Activated T-helper 17 cell treated with anti-CD3 and anti-CD28 coated beads, Interleukin-2, amount 50 U/mL, for 72 hours (primary cell): ENCODE results near the gene TPH1. TPM values are rescaled to one million over a fixed set of nuclear protein-coding genes. Genes with fewer than 3 reads are reported as not detected.
"Not testable (repeated sequence)": the region's sequence is repeated elsewhere in the genome, so short reads cannot be mapped to it uniquely, and the experiment has no call there.

Experiments used
- ATAC-seq: fragments of 150-1000 bp; cut with Tn5 transposase; replicated peaks from 2 replicates; pipeline ENCODE4 v1.10.0; 2021; ENCODE audit warnings: mild to moderate bottlenecking, moderate library complexity
- H3K27ac Mint-ChIP-seq: one replicate; pipeline ENCODE4 v1.8.0; 2022; ENCODE audit warnings: mixed read lengths
- H3K27me3 Mint-ChIP-seq: one replicate; pipeline ENCODE4 v1.8.0; 2022; ENCODE audit warnings: mixed read lengths
- H3K36me3 Mint-ChIP-seq: one replicate; pipeline ENCODE4 v1.8.0; 2022; ENCODE audit warnings: low read depth, mild to moderate bottlenecking, mixed read lengths
- H3K4me1 Mint-ChIP-seq: one replicate; pipeline ENCODE4 v1.8.0; 2022; ENCODE audit warnings: mixed read lengths
- H3K4me3 Mint-ChIP-seq: one replicate; pipeline ENCODE4 v1.8.0; 2022; ENCODE audit warnings: mild to moderate bottlenecking, mixed read lengths
- H3K9me3 Mint-ChIP-seq: one replicate; pipeline ENCODE4 v1.8.0; 2022; ENCODE audit warnings: mixed read lengths
- total RNA-seq, 2 donors: library from RNA; stranded (reverse); gene quantifications; one replicate each; pipeline ENCODE4 v1.2.3, GENCODE V29; 2022

The TPH1 gene
- total RNA-seq, 2 donors from 2014 or later: 0.19 to 0.24 TPM

- no peaks in the 10 kb centered on the region for H3K9me3 Mint-ChIP-seq
- peaks cover 36% of the 10 kb centered on the region for H3K4me1 Mint-ChIP-seq
- ATAC-seq: no peak
- H3K36me3 Mint-ChIP-seq: peaks cover 30% of the 10 kb centered on the region
- H3K27me3 Mint-ChIP-seq: no peaks in the 10 kb centered on the region
- H3K27ac Mint-ChIP-seq: peak overlapping the region; percentile 72
- H3K4me3 Mint-ChIP-seq: peak overlapping the region; percentile 85
Observed at GRCh38 chr11:18011633-18012032, 34.4 kb downstream of the TPH1 start.

- Mint-ChIP-seq H3K4me1 (peaks cover 36% of the 10 kb centered on the region), H3K4me3 (peak overlapping the region; percentile 85), H3K9me3 (no peaks in the 10 kb centered on the region), H3K36me3 (peaks cover 35% of the 10 kb centered on the region), H3K27me3 (no peaks in the 10 kb centered on the region), H3K27ac (peak overlapping the region; percentile 72)
- ATAC-seq: no peak
Observed at GRCh38 chr11:18010977-18011586, 35.0 kb downstream of the TPH1 start.

DNA sequence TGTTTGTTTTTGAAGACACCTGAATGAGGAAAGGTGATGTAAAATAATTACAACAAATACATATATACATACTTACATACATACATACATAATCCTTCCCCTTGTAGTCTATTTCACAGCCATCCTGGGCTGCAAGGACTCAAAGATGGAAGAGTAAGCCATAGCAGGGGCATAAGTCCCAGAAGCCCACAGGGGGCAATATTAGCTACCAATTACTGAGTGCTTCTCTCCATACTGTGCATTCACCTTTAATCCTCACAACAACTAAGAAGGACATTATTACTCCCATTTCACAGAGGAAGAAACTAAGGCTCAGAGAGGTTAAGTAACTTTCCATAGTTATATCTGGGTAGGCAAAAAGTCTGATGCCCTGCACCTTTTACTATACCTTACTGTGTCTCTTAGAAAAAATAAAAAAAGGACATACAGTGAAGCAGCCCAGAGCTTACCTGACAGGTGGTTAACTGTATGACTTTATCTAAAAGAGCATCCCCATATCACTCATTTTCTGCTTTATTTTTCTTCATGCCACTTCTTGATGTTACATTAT lies 35.9 kb downstream of the TPH1 start:
- no peak for ATAC-seq
- Mint-ChIP-seq H3K27ac (peak overlapping the region; percentile 72), H3K27me3 (no peaks in the 10 kb centered on the region), H3K4me3 (peak overlapping the region; percentile 85), H3K36me3 (peaks cover 44% of the 10 kb centered on the region), H3K4me1 (peaks cover 34% of the 10 kb centered on the region), H3K9me3 (no peaks in the 10 kb centered on the region)

- Mint-ChIP-seq H3K4me3 (no peak overlapping the region), H3K36me3 (peaks cover 72% of the 10 kb centered on the region), H3K4me1 (peaks cover 4% of the 10 kb centered on the region), H3K27ac (peak overlapping the region; percentile 18), H3K9me3 (no peaks in the 10 kb centered on the region), H3K27me3 (no peaks in the 10 kb centered on the region)
- ATAC-seq: no peak
Observed at GRCh38 chr11:18005376-18006129, 40.5 kb downstream of the TPH1 start.

DNA sequence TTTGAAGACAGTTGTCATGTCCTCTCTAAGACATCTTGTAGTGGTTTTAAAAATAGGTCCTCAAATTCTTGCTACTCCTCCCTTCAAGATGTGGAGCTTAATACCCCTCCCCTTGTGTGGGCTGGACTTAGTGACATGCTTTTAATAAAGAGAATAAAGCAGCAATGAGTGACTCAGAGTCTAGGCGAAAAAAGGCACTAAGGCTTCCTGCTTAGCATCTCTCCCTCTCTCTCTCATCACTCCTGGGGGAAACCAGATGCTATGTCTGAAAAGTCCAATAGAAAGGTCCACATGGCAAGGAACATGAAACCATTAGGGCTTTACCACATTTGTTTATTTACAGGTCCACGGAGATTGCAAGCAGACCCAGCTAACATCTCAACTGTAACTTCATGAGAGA lies 44.9 kb downstream of the TPH1 start:
- Mint-ChIP-seq H3K27ac (no peak overlapping the region), H3K4me1 (no peaks in the 10 kb centered on the region), H3K9me3 (no peaks in the 10 kb centered on the region), H3K36me3 (peaks cover 93% of the 10 kb centered on the region), H3K27me3 (no peaks in the 10 kb centered on the region), H3K4me3 (no peak overlapping the region)
- ATAC-seq: no peak

DNA sequence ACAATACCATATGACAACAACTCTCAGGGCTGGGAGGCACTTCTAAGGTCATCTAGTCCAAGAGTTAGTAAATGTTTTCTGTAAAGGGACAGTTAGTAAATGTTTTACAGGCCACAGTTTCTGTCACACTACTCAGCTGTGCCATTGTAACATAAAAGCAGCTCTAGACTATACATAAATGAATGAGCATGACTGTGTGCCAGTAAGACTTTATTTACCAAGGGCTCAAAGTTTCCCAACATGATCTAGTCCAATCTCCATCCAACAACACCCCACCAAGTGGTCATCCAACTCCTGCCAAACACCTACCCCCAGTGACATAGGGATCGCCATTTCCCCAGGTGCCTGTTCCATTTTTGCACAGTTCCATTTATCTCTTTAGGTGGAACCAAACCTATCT lies 45.3 kb downstream of the TPH1 start:
- no peaks in the 10 kb centered on the region for H3K4me1 Mint-ChIP-seq
- peaks cover 93% of the 10 kb centered on the region for H3K36me3 Mint-ChIP-seq
- no peaks in the 10 kb centered on the region for H3K9me3 Mint-ChIP-seq
- no peak for ATAC-seq
- H3K27me3 Mint-ChIP-seq: no peaks in the 10 kb centered on the region
- H3K27ac Mint-ChIP-seq: no peak overlapping the region
- no peak overlapping the region for H3K4me3 Mint-ChIP-seq

GRCh38 chr11:18000128-18000527 lies 45.9 kb downstream of the TPH1 start:
- H3K4me1 Mint-ChIP-seq, H3K27me3 Mint-ChIP-seq, H3K9me3 Mint-ChIP-seq, ATAC-seq, H3K27ac Mint-ChIP-seq, H3K4me3 Mint-ChIP-seq: not testable (repeated sequence)
- H3K36me3 Mint-ChIP-seq: peaks cover 93% of the 10 kb centered on the region

Other genes with a start within 250 kb of the TPH1 start
- gene SERGEF, start 33.2 kb downstream of the TPH1 start, total RNA-seq: 10 to 100 TPM; 47.9 to 76.0 TPM
- gene SAAL1, start 59.8 kb upstream of the TPH1 start, total RNA-seq: 10 to 100 TPM; 13.3 to 31.1 TPM
- gene MRGPRX3, start 86.3 kb upstream of the TPH1 start, total RNA-seq: not detected
- not detected for gene MRGPRX4, start 126.6 kb upstream of the TPH1 start, total RNA-seq
- not detected for gene SAA4, start 190.5 kb upstream of the TPH1 start, total RNA-seq
- not detected for gene SAA2, start 202.4 kb upstream of the TPH1 start, total RNA-seq
- gene SAA1, start 220.0 kb upstream of the TPH1 start, total RNA-seq: not detected